Fibroblast of skin of back (primary cell): ENCODE measurements around the gene NQO2.
A peak's percentile ranks its signal among the peaks of the same experiment; 100 is the strongest.
"Not testable (repeated sequence)": the region's sequence is repeated elsewhere in the genome, so short reads cannot be mapped to it uniquely, and the experiment has no call there.

ENCODE experiments used
- DNase-seq: peaks from one replicate; pipeline ENCODE4 v3.0.0-alpha.2; 2013

The NQO2 gene

GRCh38 chr6:2989332-2990247 is 10.1 kb upstream of the NQO2 start:
- peak; percentile 96 for DNase-seq

DNA sequence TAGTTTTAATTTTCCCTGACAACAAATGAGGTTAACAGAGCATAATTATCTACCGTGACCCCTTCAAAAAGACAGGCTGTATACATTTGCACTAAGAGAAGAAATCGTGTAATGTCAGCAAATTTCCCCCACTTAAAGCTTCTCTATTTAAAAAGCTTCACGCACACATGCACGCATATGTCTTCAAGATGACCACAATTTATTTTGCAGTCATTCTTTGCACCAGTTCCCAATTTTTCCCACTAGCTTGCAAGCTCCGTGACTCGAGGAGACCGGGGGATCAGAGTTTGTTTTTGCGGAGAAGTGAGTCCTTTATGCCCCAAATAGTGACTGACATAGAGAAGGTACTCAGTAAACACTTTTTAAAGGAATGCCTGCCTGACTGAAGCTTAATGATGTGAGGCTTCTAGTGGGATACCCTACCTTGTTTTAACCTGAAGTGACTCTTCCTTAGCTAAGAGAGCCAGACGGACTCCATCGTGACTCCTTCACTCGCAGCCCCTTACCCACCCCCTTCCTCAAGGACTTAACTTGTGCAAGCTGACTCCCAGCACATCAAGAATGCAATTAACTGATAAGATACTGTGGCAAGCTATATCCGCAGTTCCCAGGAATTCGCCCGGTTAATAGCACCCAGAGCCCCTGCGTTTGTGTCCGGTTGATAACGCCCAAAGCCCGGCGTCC is 9.3 kb upstream of the NQO2 start:
- peak; percentile 29 for DNase-seq

DNA sequence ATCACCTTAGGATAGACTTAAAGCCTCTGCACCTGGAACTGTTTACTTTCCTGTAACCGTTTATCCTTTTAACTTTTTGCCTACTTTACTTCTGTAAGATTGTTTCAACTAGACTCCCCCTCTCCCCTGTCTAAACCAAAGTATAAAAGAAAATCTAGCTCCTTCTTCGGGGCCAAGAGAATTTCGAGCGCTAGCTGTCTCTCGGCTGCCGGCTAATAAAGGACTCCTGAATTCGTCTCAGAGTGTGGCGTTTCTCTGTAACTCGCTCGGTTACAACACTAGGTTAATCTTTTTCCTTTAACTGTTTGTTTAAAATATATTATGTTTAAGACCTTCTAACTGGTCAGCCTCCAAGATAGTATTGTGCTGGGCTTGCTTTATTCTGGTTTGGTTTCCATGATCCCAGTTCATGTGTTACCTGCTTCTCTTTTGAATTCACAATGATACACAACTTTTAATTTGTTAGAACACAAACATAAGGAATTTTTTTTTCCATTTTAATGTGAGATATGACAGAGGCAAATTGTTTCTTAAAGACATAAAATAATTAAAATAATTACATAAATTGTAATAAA is 8.7 kb upstream of the NQO2 start:
- no peak for DNase-seq

- no peak for DNase-seq
These were observed 7.2 kb upstream of the NQO2 start for GRCh38 chr6:2992330-2992979.

GRCh38 chr6:2993755-2994317 is 5.9 kb upstream of the NQO2 start:
- no peak for DNase-seq

GRCh38 chr6:2998249-2998997 is 1.3 kb upstream of the NQO2 start:
- DNase-seq, result not testable (repeated sequence)

DNA sequence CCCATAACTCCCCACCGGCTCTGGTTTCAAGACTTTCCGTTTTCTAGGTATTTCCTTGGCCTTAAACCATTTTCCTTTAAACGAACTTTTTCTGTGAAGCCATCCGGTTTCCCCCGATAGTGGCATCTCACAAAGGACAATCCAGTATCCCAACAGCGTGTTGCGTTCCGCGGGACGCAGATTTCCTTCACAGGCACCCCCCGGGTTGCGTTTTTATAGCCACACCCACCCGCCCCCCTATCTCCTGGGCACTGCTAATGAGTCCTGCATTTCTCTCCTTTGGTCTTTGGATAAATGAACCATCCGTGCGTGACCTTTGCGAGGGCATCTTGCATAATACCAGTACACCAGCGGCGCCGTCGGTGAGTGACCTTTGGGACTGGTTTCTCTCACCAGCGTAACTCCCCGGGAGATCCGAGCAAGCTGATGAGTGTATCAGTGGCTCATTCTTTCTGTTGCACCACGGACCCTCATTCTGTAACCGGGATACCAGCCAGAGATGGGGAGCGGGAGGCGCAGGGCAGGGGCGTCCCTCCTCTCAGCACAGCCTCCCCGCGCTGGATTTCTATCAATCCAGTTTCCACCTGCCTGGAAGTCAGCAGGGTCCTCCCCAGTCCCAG is 586 bp upstream of the NQO2 start:
- peak; percentile 72 for DNase-seq

DNA sequence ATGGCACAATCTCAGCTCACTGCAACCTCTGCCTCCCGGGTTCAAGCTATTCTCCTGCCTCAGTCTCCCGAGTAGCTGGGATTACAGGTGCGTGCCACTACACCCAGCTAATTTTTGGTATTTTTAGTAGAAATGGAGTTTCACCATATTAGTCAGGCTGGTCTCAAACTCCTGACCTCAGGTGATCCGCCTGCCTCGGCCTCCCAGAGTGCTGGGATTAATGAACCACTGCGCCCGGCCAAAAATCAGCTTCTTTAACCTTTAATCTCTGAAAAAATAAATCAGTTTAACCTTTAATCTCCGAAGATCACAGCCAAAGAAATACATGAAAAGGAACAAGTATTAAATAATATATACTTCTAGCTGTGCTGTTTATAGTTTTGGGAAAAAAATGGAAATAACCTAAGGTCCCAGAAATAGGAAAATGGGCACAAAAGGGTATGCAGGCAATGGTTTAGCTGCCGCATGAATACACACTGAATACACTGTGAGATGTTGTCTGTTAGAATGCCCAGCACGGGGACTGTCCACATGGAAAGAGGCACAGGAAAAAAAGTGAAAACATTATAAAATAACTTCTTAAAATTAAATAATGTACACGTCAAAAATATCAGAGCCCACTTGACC is 1.6 kb downstream of the NQO2 start:
- no peak for DNase-seq

- peak; percentile 93 for DNase-seq
These were observed 2.1 kb downstream of the NQO2 start for GRCh38 chr6:3001773-3002293.

DNA sequence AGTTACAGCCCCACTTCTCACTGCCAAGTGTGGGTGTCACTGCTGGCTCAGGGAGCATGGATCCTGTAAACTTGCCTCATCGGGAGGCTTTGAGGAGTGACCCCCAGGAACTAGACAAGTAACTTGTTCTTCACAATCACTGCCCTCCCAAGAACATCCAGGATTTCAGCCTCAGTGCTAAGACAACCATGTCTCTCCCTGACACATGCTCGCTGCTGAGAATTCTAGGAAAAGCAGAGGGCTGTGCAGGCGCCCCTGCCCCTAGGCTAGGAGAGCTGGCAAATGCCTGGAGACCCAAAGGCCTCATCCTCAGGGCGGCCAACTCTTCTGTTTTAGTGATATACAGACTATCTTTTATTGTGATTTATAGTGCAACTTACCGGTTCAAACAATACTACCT is 3.5 kb downstream of the NQO2 start:
- DNase-seq, result not testable (repeated sequence)

GRCh38 chr6:3005077-3005476 is 5.4 kb downstream of the NQO2 start:
- DNase-seq, result no peak

GRCh38 chr6:3005874-3006273 is 6.2 kb downstream of the NQO2 start:
- no peak for DNase-seq

- no peak for DNase-seq
These were observed 6.8 kb downstream of the NQO2 start for GRCh38 chr6:3006476-3006875.

GRCh38 chr6:3007571-3007970 is 7.9 kb downstream of the NQO2 start:
- no peak for DNase-seq

GRCh38 chr6:3008712-3009265 is 9.1 kb downstream of the NQO2 start:
- not testable (repeated sequence) for DNase-seq

GRCh38 chr6:3009930-3010329 is 10.2 kb downstream of the NQO2 start:
- DNase-seq, result no peak

DNA sequence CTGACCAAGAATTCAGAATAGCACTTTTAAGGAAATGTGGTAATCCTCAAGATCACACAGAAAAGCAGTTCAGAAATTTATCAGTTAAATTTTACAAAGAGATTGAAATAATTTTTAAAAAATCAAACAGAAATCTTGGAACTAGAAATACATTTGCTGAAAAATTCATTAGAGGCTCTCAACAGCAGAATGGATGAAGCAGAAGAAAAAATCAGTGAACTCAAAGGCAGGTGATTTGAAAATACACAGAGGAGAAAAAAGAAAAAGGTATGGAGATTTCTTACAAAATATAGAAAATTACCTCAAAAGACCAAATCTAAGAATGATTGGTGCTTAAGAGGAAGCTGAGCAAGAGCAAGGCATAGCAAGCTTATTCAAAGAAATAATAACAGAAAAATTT is 11.5 kb downstream of the NQO2 start:
- DNase-seq, result no peak

DNA sequence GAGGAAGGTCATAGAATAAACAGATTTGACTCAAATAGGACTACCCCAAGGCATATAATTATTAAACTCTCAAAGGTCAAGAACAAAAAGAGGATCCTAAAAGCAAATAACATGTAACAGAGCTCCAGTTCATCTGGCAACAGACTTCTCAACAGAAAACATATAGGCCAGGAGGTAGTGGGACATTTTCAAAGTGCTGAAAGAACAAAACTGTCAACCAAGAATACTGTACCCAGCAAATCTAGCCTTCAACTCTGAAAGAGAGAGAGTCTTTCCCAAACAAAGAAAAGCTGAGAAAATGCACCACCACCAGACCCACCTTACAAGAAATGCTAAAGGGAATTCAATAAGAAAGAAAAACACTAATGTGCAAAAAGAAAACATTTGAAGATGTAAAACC is 11.9 kb downstream of the NQO2 start:
- no peak for DNase-seq

- DNase-seq, result peak; percentile 58
These were observed 13.8 kb downstream of the NQO2 start for GRCh38 chr6:3013486-3013885.

GRCh38 chr6:3013901-3014674 is 14.4 kb downstream of the NQO2 start:
- DNase-seq, result no peak
